Measurements from ENCODE around the gene NRARP.
A peak's percentile ranks its signal among the peaks of the same experiment; 100 is the strongest.

Gene NRARP

DNA sequence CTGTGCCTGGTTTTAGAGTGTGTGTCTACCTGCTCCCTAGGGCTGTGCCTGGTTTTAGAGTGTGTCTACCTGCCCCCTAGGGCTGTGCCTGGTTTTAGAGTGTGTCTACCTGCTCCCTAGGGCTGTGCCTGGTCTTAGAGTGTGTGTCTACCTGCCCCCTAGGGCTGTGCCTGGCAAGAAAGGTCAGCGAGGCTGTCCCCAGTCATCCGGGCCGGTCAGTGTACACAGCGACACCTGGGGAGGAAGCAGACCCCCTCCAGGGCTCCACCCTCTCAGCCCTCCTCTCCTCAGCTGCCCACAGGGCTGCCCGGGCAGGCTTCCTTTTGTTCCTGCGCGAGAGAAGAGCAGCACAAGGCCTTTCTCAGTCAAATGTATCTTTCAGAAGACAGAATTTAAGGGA lies 4.1 kb downstream of the NRARP start:
- DNase-seq, result no peak

DNA sequence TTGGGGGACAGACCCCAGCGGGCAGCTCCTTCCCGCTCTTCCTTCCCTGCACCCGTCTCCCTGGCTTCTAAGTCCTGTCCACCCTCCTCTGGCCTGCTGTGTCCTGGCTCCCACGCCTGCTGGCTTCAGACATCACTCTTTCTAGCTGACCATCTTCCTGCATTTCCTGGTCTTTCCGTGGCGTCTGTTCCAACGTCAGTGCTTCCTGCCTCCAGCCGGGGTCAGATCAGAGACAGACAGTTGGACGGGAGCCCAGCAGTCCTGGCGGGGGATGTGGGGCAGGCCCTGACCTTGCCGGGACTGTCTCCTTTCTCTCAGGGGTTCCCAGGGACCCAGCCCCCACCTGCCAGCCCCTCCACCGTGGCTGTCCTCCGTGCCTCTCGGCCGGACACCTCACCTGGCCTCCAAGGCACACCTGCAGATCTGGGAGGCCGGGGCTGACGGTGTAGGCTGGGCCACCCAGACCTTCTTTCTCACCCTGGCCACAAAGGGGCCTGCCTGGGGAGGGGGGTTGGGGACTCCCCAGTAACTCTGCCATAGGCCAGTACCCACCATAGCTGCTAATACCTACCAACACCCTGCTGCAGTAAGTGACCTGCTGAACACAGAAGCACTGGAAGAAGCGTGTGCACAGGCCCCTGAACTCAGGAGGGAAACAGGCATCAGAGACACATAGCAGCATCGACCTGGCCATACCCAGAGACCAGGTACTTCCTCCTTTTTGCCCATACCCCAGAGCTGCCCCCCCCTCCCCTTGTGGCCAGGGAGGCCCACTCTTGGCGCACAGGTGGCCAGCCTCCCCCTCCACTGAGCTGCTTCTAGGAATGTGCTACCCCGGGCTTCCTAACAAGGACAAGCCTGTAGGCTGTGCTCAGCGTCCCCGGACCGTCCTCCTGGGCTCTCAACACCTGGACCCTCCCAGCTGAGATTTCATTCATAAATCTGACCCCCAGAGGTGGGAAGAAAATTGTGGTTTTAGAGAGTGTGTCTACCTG lies 5.1 kb downstream of the NRARP start:
- no peak for DNase-seq

DNA sequence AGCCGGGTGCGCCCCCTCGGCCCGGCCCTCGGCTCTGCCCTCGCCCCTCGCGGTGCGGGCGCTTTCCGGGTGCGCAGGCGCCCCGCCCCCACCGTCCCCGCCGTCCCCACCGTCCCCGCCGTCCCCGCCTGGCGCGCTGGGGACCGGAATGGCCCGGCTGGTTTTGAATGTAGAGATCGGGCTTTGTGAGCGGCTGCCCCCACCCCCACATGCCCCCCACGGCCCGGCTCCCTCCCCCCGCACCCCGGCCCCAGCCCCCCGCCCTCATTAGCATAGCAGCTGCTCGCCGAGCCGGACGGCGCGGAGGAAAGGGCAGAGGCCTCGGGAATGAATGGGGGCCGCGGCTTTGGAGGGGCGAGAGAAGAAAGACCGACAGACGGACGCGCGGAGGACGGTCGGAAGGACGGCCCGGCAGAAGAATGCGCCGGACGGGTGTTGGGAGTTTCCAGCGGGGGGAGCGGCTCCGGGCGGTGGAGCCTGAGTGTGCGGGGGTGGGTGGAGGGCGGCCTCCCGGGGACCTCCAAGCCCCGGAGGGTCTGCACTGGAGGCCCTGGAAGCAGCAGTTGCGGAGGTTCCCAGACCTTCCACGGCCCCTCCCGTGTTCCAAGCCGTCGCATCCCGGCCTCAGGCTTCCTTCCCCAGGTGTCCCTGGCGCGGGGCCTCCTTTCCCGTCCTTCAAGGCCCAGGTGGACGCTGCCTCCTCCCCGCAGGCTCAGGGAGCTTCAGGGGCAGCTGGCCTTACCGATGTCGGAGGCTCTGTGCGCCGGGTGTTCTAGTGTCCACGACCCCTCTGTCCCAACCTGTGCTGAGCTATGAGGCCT lies 6.0 kb downstream of the NRARP start:
- DNase-seq, result no peak

- peak; percentile 28 to 60 for DNase-seq
Observed at GRCh38 chr9:137295238-137295811, 6.7 kb downstream of the NRARP start.

GRCh38 chr9:137294681-137295237 lies 7.3 kb downstream of the NRARP start:
- DNase-seq, result peak in 1 of 2 donors; percentile 7

- DNase-seq, result peak; percentile 34 to 39
Observed at GRCh38 chr9:137294091-137294680, 7.9 kb downstream of the NRARP start.

DNA sequence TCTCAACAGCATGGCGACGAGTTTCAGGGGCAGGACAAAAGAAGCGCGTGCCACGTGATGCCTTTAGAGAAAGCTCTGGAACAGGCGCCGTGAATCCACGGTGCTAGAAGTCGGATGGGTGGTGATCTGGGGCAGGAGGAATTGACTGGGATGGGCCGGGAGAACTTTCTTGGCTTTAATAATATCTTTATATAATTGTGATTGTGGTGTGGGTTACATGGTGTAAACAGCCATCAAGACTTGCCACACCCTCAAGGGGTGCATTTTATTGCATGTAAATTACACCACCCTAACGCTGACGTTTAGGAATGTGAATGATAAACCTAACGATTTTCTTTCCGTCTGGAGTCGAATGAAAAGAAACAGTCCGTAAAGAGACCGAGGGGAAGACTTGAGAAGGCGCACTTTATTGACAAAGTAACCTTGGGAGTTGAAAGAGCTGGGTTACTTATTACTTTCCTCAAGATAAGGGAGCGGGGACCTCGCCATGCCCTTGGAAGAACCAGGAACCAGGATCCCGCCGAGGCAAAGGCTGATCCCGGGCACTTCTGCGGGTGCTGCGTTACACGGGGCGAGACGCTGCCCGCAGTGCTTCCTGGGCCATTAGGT lies 8.5 kb downstream of the NRARP start:
- DNase-seq, result no peak

GRCh38 chr9:137293094-137293481 lies 9.0 kb downstream of the NRARP start:
- no peak for DNase-seq

DNA sequence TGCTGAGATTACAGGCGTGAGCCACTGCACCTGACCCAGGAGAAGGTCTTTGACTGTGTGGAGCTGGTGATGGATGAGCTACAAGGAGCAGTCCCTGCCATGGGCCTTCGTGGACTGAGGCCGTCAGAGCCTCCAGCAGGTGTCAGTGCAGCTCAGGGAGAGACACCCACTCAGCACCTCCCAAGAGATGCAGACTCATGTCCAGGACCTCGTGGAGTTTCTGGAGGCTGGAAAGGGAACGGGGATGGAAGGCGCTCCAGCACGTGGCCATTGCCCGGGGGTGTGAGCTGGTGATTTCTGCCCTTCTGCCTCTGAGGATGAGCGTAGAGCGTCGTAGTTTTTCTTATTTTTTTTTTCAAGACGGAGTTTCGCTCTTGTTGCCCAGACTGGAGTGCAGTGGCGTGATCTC lies 15.1 kb downstream of the NRARP start:
- peak; percentile 24 to 32 for DNase-seq

DNA sequence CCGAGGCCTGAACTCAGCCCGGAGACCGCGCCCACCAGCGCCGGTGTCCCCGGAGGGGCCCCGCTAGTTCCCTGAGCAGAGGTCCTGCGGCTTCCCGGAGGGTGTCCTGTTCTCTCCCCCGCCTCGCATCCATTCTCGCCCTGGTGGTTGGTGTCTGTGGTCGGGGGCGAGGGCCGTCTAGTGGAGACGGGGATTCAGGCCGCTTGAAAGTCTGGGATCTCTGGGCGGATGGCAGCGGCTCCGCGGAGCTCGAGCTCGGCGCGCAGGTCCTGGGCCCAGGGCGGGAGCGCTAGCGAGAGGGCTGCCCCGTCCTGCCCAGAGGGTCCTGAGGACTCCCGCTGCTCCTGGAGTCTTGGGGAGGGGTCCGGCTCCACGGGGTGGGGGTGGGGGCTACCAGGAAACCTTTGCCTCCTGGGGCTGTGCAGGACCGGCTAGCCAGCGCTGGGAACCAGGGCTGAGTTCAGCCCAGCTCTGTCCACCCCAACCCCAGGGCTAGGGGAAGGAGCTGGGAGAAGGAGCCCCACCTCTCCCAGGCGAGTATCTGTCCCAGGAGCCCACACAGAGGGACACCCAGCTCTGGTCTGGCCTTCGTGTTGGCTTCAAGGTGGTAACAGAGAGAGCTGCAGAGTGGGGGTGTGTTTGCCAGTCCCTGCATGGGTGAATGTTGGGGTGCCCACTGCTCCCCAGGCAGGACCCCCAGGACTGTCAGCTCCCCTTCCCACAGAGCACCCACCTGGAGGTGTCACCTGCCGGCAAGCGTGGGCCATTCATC lies 20.5 kb downstream of the NRARP start:
- DNase-seq, result no peak

DNA sequence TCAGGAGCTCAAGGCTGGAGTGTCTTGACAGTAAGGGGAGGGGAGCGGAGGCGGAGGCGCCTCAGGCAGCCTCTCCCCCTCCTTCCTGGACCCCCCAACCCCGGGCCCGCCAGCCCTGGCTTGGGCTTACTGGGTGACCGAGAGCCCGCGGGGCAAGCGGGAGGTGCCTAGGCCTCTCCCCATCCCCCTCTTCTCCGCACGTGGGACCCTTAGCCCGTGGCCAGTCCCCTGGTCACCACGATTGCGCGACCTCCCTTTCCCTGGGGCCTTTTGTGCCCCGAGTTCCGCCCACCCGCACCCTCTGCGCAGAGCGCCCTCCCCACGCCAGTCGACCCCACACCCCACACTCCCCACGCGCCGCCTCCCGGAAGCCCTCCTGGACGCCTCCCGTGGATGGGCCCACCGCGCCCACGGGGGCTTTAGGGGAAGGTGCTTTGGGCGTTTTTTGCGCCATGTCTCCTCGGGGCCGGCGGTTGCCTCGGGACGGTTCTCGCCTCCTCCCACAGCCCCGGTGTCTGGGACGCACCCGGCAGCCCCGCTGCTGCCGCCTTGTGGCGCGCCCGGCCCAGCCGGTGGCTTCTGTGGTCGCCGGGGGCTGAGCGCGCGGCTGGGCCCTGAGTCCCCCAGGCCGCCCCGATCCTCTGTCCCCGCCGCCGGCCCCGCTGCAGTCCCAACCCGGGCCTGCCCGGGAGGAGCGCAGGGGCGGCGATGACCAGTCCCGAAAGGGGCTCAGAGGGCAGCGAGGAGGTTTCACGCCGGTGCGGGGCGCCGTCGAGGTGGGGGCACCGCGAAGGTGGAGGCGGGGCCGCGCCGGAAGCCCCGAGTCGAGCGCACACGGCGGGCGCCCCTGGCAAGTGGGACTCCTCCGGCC lies 21.4 kb downstream of the NRARP start:
- no peak for DNase-seq

DNA sequence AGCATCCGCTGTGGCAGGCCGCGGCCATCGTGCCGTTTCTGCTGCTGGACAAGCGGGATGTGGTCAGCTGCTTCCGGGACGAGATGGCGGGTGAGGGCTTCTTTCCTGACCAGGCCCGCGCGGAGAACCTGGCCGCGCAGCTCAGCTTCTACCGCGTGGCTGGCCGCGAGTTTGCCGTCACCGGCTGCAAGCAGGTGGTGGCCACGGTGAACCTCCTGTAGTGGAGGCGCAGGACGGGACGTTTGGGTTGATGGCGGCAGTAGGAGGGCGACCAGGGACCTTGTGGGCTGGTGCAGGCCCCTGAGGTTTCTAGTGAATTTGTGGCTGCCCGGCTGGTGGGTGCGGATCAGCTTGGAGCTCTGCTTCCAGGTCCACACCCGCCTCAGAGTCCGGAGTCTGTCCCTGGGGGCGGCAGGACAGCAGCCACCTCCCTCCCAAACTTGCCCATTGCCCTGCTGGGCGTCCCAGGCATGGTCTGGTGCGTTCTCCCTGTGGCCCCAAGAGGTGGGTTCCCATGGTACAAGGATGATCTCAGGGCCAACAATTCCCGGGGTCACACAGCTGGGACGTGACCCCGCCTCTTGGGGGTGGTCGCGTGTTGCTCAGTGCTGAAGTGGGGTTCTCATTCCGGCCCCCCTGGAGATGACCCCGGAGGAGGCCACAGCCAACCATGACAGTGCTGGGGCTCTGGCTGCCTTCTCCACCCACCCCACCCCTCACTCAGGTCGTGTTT lies 22.2 kb downstream of the NRARP start:
- DNase-seq, result no peak

- no peak for DNase-seq
Observed at GRCh38 chr9:137278721-137279711, 23.1 kb downstream of the NRARP start.

GRCh38 chr9:137278061-137278701 lies 23.9 kb downstream of the NRARP start:
- DNase-seq, result peak in 1 of 2 donors; percentile 13

DNA sequence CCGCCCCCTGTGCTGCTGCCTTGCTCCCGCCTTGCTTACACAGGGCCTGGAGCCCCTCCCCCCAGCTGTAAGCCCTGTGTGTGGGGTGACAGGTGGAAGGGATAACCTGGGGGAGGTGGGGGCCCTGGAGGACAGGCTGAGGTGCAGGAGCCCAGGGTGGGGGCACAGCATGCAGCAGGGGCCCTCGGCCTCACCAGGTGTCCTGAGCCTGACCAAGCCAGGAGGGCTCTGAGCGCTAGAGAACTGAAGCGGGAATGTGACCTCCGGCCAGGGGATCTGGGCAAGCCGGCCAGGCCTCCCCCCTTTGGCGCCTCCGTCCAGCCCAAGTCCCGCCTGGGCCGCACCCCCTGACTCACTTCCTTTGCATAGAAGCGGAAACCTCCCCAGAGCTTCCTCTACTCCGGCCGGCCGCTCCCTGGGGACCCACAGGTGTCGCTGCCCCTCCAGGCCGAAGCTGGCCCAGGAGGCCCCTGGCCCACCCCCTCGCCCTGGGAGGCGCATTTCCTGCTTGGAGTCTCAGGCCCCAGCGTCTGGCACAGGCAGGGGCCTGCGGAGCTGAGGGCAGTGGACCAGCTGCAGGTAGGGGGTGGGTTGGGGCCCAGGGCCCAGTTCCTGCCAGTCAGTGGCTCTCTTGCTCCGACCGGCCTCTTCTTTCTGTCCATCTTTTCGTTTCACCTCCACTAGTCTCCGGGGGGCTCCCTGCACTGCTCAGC lies 24.6 kb downstream of the NRARP start, which contains the start of gene TOR4A:
TSS of gene TOR4A (plus strand) at position 398 of the 713 bp plus-strand sequence. CDS start 964 bp downstream, outside the sequence.
- peak; percentile 34 to 61 for DNase-seq

DNA sequence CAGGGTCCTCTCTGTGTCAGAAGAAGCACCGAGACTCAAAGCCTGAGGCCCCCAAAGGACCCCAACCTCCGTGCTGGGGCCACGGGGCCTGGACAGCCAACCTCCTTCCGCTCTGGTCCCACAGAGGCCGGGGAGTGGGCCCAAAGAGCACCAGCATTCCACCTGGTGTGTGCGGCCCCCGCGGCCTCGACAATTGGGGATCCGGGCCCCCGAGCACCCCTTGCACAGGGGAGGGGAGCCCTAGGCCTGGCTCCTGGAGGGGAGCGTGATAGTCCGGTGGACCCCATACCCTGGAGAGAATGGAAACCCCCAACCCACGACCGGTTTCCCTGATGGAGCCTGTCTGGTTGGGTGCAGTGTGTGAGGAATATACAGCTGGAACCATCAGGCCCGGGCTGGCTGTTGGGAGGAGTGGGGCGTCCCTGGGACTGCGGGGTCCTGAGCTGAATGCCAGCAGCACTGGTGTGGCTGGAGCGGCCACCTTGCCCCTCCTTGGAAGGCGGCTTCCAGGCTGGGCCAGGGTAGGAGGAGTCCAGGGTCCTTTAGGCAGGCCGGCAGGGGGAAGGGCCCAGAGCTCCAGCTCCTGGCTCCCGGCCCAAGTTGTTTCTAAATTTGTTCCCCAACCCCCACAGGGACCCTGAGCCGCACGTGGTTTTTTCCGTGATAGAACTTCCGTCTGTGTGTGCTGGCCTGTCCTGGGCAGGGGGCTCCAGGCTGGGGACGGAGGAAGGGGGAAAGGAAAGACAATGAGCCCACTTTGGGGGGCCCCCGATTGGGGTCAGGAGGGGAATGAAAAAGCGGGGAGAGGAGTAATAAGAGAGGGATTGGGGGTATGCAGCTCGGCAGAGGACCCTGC lies 25.4 kb downstream of the NRARP start:
- no peak for DNase-seq

Data from CD4-positive, alpha-beta T cell treated with Interferon alpha-2 for 1 hour (primary cell).